ENCODE data around the gene MOGAT3.
A peak's percentile ranks its signal among the peaks of the same experiment; 100 is the strongest.
"Not testable (repeated sequence)": the region's sequence is repeated elsewhere in the genome, so short reads cannot be mapped to it uniquely, and the experiment has no call there.

Gene MOGAT3

DNA sequence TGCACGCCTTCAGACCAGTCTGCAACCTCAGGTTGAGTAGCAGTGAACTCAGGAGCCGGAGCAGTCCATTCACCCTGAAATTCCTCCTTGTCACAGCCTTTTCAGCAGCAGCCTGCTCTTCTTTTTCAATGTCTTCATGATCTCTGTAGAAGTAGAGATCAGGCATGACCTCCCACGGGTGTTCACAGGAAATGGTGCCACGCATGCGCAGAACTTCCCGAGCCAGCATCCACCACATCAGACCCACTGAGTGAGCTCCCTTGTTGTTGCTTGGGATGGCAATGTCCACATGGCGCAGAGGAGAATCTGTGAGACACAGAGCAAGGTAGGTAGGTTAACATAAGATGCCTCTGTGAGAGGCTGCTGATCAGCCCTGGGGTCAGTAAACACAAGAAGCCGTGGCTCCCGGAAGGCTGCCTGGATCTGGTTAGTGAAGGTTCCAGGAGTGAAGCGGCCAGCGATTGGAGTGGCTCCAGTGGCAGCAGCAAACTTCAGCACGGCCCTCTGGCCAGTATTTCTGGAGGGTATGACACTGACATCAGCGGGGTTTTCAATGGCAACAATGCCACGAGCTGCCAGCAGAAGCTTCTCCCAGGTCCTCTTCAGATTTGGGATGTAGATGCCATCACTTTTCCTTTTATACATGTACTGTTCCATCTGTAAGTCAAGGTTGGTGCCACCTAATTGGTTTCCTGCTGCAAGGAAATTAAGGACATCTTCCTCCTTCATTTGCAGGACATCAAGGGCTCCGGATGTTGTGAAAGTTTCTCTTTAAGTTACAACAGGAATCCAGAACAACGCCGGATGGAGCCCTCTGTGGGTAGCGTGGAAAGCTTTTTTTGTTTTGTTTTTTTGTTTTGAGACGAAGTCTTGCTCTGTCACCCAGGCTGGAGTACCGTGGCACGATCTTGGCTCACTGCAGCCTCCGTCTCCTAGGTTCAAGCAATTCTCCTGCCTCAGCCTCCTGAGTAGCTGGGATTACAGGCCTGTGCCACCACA lies 3.2 kb upstream of the MOGAT3 start:
- not testable (repeated sequence) for DNase-seq (ENCODE audit: low read depth)

DNA sequence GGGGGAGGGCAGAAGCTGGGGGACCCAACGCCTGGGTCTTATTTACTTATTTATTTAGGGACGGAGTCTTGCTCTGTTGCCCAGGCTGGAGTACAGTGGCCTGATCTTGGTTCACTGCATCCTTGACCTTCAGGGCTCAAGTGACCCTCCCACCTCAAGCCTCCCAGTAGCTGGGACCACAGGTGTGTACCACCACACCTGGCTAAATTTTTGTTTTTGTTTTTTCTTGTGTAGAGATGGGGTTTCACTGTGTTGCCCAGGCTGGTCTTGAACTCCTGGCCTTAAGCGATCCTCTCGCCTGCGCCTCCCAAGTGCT lies 1.7 kb upstream of the MOGAT3 start:
- DNase-seq (ENCODE audit: low read depth): no peak

DNA sequence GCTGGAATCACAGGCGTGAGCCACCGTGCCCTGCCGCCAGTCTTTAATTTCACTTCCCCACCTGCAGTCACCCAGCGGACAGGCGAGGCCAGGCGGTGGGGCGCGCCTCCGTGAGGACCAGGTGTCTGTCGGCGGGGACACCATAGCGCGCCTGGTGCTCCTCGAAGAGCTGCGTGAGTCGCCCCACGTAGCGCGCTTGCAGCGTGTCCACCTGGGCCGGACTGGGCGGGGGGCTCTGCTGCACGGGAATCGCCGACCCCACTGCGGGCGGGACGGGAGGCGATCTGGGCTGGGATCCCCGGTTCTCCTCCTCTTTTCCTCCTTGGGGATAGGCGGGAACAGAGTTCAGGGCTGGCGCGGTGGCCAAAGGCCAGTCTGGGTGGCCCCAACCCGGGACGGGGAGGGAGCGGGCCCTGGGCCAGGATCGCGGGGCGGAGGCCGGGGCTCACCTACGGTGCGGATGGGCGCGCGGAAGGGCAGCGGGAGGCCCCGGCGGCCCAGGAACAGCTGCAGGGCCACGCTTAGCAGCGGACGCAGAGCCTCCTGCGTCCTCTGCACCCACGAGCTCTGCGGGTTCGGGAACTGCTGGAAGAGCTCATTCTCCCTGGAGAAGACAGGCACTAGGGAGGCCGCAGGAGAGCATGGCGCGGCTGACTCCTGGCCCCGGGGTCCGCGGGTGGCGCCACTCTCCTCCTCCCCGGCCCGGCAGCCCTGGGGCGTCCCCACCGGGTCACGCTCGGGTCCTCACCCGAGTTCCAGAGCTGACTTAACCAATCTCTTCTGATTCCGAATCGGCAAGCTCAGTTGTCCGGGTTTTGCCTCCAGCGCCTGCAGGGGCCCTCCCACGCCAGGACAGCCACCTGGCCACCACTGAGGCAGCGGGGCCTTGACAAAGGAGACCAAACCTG lies 1.1 kb upstream of the MOGAT3 start:
- DNase-seq (ENCODE audit: low read depth): no peak

DNA sequence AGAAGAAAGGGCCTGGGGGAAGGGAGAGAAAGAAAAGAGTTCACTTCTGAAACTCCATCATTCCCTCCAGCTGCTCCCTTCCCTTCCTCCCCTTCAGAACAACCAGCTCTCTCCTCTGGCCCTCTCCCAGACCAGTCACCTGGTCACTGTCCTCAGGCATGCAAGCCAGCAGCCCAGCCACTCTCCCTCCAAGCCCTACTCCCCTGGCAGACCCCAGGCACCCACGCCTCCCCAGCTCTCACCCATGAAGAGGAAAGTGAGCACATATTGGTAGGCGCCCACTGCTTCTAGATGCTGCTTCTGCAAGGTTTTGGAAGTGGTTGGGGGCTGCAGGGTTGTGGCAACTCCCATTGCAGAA lies 353 bp downstream of the MOGAT3 start:
- DNase-seq (ENCODE audit: low read depth): no peak

DNA sequence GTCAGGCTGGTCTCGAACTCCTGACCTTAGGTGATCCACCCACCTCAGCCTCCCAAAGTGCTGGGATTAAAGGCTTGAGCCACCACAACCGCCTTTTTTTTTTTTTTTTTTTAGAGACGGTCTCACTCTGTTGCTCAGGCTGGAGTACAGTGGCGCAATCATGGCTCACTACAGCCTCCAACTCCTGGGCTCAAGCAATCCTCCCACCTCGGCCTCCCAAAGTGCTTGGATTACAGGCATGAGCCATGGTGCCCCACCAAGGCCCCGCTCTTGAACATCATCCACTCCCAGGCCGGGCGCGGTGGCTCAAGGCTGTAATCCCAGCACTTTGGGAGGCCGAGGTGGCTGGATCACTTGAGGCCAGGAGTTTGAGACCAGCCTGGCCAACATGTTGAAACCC lies 1.3 kb downstream of the MOGAT3 start:
- DNase-seq (ENCODE audit: low read depth): not testable (repeated sequence)

DNA sequence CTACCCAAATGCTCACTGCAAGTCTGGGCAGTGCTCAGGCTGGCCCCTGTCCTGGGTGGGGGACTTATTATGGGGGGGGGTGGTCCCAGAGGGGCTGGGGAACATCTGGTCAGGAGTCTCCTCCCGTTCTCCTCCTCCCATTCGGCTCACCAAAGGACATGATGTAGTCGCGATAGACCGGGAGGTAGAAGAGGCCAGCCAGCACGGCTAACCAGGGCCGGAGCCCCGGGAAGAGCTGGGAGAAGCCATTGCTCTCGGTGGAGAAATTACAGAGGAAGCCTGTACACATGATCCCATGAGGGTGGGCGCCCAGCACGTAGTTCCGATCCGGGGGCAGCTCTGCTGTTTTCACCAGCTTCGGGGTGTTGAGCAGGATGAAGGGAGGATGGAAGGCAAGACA lies 2.4 kb downstream of the MOGAT3 start:
- no peak for DNase-seq (ENCODE audit: low read depth)

DNA sequence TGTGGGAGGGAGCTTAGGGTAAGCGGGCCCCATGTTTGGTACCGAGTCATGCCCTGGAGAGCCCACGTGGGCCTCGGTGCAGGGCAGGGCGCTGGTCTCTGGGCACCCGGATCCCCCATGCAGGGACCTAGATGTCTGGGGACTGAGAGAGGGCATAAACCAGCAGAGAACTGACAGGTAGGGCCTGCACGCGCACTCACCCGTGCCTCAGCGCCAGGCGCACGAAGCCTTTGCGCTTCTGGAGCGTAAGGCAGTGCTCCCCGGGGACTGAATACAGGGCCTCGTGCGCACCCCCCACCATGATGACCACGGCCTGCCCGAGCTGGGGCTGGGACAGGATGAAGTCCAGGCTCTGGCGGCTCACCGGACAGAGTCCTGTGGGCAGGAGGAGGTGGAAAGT lies 2.8 kb downstream of the MOGAT3 start:
- no peak for DNase-seq (ENCODE audit: low read depth)

DNA sequence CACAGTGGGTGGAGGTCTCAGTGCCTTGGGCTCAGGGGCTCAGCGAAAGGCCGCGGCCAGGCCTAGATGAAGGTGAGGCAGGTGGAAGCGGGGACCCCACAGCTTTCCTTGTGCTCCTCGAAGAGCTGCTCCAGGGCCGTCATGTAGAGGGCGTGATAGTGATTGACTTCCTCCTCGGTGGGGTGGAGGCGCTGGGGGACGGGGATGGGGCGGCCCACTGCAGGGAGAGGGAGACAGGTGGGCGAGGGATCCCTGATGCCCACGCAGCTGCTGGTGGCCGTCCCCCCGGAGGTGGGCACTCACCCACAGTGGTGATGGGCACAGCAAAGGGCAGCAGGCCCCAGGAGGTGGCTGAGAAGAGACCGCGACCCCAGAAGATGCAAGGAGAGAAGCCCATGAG lies 5.0 kb downstream of the MOGAT3 start:
- no peak for DNase-seq (ENCODE audit: low read depth)

DNA sequence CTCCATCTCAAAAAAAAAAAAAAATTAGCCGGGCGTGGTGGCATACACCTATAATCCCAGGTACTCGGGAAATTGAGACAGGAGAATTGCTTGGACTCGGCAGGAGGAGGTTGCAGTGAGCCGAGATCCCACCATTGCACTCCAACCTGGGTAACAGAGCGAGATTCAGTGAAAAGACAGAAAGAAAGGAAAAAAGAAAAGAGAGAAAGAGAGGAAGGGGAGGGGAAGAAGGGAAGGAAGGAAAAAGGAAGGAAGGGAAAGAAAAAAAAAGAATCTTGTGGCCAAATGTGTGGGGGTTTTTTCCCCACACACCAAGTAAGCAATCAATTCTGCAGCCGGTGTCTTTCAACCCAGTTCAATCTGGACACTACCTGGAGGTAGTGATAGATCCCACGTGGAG lies 11.7 kb downstream of the MOGAT3 start:
- no peak for DNase-seq (ENCODE audit: low read depth)

DNA sequence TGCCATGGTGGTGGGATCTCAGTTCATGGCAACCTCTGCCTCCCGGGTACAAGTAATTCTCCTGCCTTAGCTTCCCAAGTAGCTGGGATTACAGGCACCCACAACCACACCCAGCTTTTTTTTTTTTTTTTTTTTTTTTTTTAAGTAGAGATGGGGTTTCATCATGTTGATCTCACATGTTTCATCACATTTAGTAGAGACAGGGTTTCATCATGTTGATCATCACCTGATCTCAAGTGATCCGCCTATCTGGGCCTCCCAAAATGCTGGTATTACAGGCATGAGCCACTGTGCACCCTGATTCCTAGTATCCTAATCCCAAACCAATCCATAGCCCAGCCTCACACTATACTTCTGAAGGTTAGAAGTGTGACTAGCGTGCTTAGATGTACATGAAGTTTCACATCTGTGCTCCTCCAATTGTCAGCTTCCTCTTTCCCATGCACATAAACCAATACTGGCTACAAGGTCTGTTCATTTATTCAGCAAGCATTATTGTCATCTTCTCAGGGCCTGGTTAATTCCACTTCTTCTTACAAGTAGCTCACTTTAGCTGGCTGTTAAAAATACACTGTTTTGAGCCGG lies 13.9 kb downstream of the MOGAT3 start:
- DNase-seq (ENCODE audit: low read depth): no peak

DNA sequence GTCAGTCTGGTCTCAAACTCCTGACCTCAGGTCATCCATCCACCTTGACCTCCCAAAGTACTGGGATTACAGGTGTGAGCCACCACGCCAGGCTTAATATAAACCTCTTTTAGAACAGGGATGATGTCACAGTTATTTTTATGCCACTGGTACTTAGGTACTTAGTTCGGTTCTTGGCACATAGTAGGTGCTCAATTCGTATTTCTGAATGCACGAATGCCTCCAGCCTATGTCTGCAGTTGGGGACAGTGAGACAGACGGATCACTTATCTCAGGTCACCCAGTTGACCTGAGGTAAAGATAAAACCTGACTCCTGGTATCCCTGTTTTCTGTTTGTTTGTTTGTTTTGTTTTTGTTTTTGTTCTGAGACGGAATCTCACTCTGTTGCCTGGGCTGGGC lies 14.6 kb downstream of the MOGAT3 start:
- no peak for DNase-seq (ENCODE audit: low read depth)

DNA sequence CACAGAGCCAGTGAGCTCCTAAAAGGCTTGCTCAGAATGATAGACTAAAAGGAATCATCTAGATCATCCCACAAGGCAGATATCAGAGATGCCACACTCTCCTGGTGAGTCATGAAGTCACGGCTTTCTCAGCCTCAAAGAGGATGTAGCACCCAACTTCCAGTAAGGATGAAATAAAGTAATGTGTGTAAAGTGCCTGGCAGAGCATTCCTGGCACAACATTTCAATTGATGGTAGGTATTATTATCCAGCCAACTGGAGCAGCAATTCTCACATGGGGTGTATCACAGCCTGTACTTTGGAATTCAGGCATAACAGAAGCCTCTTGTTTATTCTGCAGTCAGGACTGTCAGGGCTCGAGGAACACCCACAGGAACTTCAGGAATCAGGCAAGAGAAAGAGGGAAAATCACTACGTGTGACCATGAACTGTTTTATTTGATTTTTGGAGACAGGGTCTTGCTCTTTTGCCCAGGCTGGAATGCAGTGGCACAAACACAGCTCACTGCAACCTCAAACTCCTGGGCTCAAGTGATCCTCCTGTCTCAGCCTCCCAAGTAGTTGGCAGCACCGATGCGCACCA lies 15.5 kb downstream of the MOGAT3 start:
- DNase-seq (ENCODE audit: low read depth): no peak

DNA sequence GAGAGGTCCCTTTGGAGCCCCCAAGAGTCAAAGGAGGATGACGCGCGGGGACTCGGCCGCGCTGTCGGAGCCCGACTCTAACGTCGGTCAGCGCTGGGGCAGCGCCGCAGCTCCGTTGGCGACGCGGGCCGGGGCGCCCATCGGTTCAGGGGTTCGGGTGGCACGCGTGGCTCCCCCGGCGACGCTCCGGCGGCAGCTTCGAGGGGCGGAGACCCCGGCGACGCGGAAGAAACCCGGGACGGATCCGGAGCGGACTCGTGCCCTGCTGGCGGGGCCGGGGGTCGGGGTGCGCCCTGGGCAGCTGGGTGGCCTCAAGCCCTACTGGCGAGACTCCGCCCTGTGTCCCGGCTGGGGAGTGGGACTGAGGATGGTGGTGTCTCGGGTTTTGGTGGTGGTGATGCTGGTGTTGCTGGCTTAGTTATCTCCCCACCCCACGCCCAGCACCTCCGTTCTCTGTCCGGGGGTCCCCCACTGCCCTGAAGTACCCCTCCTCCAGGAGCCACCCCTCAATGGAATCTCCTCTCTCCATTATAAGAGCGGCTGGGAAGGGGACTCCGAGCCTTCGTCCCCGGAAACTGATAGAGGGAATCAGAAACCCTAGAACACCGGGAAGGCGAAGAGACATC lies 20.6 kb downstream of the MOGAT3 start, which contains the start of gene NAT16:
Gene NAT16, minus strand, starts transcription at position 164 of the 626 bp plus-strand sequence. CDS start 5,486 bp downstream, outside the sequence.
- DNase-seq (ENCODE audit: low read depth): no peak

DNA sequence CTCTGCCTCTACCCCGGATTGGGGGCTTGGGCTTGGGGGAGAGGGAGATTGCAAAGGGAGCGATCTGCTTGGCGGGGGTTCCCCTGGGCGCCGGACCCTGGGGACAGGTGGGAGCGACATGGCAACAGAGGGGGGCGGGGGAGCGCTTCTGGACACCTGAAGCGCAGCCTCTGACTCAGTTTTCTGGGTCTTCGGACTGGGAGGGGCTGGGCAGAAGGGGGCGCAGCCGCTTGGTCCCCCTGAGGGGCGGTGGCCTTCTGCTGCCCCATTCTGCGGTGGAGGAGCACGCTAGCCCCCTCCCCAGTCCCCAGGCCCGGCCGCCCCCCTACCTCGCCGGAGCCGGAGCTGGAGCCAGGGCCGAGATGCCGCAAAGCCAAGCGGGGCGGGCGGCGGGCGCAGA lies 21.1 kb downstream of the MOGAT3 start:
- DNase-seq (ENCODE audit: low read depth): no peak

DNA sequence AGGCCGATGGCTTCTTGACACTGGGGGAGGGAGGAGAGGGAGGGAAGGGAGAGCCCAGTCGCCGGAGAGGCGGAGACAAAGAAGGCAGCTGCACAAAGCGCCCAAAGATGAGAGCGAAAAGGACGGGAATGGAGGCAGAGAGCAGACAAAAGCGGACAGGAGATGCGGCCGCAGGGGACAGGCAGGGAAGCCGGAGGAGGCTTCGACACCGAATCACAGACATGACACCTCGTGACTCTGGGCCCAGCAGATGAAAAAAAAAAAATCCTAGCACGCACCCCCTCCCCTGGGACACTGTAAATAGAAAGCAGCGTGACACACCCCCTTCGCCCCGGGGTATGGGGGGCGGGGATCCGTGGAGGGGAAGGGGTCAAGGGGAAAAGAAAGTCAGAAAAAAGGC lies 21.7 kb downstream of the MOGAT3 start:
- DNase-seq (ENCODE audit: low read depth): no peak

DNA sequence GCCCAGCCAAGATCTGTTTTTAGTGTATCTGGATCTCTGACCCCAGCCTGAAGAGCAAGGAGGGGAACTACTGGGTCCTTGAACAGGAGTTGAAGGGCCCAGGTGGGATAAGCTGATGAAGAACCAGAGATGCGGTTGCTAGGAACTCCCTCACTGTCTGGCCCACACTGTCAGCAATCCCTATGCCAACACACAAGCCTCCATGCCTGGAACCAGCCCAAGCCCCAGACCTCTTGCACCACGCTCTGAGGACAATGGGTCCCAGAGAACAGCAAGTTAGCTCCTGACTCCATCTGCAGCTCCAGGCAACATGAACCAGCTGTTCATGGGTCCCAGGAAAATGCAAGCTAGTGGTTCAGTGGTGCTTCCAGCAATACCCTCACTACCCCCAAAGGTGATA lies 23.2 kb downstream of the MOGAT3 start:
- no peak for DNase-seq (ENCODE audit: low read depth)

DNA sequence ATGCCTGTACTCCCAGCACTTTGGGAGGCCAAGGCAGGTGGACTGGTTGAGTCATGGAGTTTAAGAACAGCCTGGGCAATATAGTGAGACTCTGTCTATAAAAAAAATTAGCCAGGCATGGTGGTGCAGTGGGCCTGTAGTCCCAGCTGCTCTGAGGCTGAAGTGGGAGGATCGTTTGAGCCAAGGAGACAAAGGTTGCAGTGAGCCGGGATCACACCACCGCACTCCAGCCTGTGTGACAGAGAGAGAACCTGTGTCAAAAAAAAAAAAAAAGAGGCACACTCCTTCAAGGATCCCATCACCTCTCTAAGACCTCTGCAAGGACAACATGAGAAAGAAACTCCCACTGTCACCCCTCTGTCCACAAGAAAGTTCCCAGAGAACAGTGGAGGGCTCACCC lies 25.2 kb downstream of the MOGAT3 start:
- DNase-seq (ENCODE audit: low read depth): no peak

DNA sequence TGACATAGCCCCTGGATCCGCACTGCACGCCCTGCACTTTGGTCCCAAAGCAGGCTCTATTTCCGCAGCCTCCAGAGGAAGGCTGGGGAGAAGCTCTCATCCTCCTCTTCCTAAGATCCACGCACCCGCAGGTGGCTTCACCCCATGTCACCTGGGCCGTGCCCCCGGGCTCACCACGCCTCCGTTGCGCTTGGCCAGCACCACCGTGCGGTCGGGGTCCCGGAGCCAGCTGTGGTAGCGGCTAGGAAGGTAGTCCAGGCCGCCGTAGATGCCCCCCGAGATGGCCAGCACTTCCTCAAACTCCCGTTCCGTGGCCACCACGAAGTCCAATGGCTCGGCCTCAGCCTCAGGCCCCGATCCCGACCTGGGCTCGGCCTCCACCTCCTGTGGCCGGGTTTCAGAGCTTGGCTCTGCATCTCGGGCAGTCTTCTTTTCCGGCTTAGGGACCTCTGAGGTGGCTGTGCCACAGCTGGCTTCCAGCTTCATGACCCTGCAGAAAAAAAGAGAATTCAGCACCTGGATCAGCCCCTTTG lies 26.4 kb downstream of the MOGAT3 start:
- no peak for DNase-seq (ENCODE audit: low read depth)

DNA sequence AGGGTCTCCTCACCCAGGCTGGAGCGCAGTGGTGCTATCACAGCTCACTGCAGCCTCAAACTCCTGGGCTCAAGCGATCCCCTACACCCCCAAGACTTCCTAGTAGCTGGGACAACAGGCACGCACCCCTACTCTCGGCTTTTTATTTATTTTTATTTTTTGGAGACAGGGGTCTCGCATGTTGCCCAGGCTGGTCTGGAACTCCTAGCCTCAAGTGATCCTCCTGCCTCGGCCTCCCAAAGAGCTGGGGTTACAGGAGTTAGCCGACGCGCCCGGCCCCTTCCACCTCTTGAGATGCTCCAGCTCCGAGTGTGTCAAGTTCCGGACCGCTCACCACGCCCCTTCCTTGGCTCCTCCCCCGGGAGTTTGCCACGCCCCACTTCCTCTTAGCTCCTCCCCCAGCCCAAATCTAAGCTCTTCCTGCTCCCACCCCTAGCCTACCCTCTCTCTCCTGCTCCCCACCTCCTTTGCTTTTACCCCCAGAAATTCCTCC lies 27.0 kb downstream of the MOGAT3 start:
- no peak for DNase-seq (ENCODE audit: low read depth)

DNA sequence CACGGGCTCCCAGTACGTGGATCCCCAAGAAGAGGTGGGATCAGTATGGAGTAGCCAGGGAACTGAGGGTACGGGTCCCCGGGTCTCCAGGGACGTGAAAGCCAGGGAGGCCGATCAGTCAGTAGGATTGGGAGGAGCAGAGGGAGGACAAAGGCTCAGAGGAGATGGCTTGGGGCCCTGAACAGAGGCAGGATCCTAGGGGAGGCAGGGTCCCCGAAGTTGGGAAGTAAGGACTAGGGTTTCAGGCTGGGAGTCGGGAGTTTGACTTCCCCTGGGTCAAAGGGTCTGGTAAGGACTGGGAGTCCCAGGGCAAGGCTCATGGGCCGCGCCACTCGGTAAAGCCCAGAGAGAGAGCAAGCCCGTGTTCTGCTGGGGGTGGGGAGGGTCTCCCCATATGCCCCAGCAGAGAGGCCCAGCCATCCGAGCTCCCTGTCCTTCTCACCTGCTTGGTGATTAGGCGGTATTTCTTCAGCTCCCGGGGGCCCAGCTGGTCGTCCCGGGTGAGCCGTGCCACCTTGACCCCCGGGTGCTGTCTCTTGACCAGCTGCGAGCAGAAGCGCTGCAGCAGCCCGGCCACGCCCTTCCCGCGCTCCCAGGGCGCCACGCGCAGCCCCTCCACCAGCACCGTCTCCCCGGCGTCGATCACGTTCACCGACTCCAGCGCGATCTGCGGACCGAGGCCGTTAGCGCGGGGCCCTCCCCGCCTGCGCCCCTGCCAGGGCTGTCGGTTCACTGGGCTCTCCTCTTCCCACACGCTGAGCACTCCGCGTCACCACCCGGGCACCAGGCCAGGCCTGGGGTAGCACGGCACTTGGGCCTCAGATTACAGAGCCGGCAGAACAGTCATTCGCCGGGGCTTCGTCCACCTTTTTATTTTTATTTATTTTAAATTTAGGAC lies 27.7 kb downstream of the MOGAT3 start:
- DNase-seq (ENCODE audit: low read depth): peak; percentile 65
